Testis (tissue), 3 donors: ENCODE data around the gene VAV2. TPM values are rescaled to one million over a fixed set of nuclear protein-coding genes. Genes with fewer than 3 reads are reported as not detected.
"Not testable (repeated sequence)": the region's sequence is repeated elsewhere in the genome, so short reads cannot be mapped to it uniquely, and the experiment has no call there.

Experiments used
- DNase-seq: peaks from one replicate; pipeline ENCODE4 v3.0.0-alpha.2; 2019
- H3K27ac ChIP-seq, 2 donors: fragments of 200-600 bp; sonication (generic); one replicate each; pipeline ENCODE4 v1.5.1; 2019
- H3K27me3 ChIP-seq: fragments of 200-600 bp; sonication (generic); one replicate; pipeline ENCODE4 v1.5.1; 2019
- H3K36me3 ChIP-seq: fragments of 200-600 bp; sonication (generic); one replicate; pipeline ENCODE4 v1.5.1; 2017; ENCODE audit warnings: low read depth; ENCODE audit errors: missing control alignments
- H3K4me1 ChIP-seq: fragments of 200-600 bp; sonication (generic); one replicate; pipeline ENCODE4 v1.5.1; 2019
- H3K4me3 ChIP-seq, 2 donors: fragments of 200-600 bp; sonication (generic); one replicate each; pipeline ENCODE4 v1.5.1; 2017 to 2019
- H3K9me3 ChIP-seq: fragments of 200-600 bp; sonication (generic); one replicate; pipeline ENCODE4 v1.5.1; 2017
- CTCF ChIP-seq, 3 experiments: fragments of 450-650 bp in 2 of 3; fragments of 200-600 bp in 1 of 3; sonication (generic) in 1 of 3; IDR thresholded peaks; one replicate each; pipeline ENCODE4 v1.5.1; 2016 to 2019; ENCODE audit warnings: antibody characterized with exemption in 3 of 3, mild to moderate bottlenecking in 2 of 3, moderate library complexity in 1 of 3
- POLR2A ChIP-seq: fragments of 450-650 bp; IDR thresholded peaks from one replicate; pipeline ENCODE4 v1.6.1; 2017; ENCODE audit warnings: antibody characterized with exemption, mild to moderate bottlenecking, moderate library complexity
- WGBS, 2 donors: methylation state at CpG; one replicate each; pipeline ENCODE4 v1.1.5; 2018; 5-methylcytosine and 5-hydroxymethylcytosine counted together
- intact Hi-C: fragments of 100-400 bp; cut with DNase I; formaldehyde crosslinking; loops from one replicate; pipeline ENCODE4 v1.15.1; 2023; ENCODE audit warnings: low total_unique reads
- polyA plus RNA-seq: library from polyadenylated mRNA; stranded (reverse); fragments of 350-450 nt; fragmentation: Illumina TruSeq; extraction: RNeasy Lipid Tissue Mini Kit (QIAGEN cat#74804); gene quantifications from one replicate; pipeline ENCODE4 v1.2.3, GENCODE V29; 2014; ENCODE audit warnings: low read depth, low replicate concordance; ENCODE audit not compliant: insufficient read depth
- total RNA-seq, 2 donors: library from RNA; depleted of rRNA; stranded (reverse); fragments of >200 nt; gene quantifications; one replicate each; pipeline ENCODE4 v1.2.3, GENCODE V29; 2016

Gene VAV2
- total and polyA plus RNA-seq, 3 donors from 2014 or later: 11.0 to 14.1 (median 12.2) TPM

GRCh38 chr9:133747309-133747708, 244.8 kb downstream of the VAV2 start:
- intact Hi-C loops: no loop called here
- Histone ChIP-seq H3K4me3 (no peak overlapping the region), H3K36me3 (no peaks in the 10 kb centered on the region), H3K27me3 (no peaks in the 10 kb centered on the region), H3K4me1 (no peaks in the 10 kb centered on the region), H3K27ac (no peak overlapping the region), H3K9me3 (no peaks in the 10 kb centered on the region)
- no peak for DNase-seq
- TF ChIP-seq CTCF (IDR thresholded peaks at IDR 0.05): no peak
- TF ChIP-seq POLR2A: no peak

- 84 to 92% methylated on average over 8 to 15 of the region's 31 CpGs for WGBS, 2 donors
- H3K4me3 ChIP-seq, intact Hi-C loops, H3K27ac ChIP-seq, H3K4me1 ChIP-seq, H3K36me3 ChIP-seq, H3K9me3 ChIP-seq, H3K27me3 ChIP-seq: not testable (repeated sequence)
- DNase-seq: peak; percentile 11
Measured at GRCh38 chr9:133744528-133744927, 247.6 kb downstream of the VAV2 start.

- intact Hi-C loops: no loop called here
- no peak overlapping the region for H3K27ac ChIP-seq
Measured at GRCh38 chr9:133742849-133743444, 249.2 kb downstream of the VAV2 start.

GRCh38 chr9:133742251-133742650, 249.9 kb downstream of the VAV2 start:
- no peaks in the 10 kb centered on the region for H3K36me3 ChIP-seq
- no peaks in the 10 kb centered on the region for H3K9me3 ChIP-seq
- intact Hi-C loops: no loop called here
- H3K27ac ChIP-seq: no peak overlapping the region
- H3K27me3 ChIP-seq: no peaks in the 10 kb centered on the region
- no peak for TF ChIP-seq CTCF (IDR thresholded peaks at IDR 0.05)
- TF ChIP-seq POLR2A: no peak
- no peak for DNase-seq
- no peak overlapping the region for H3K4me3 ChIP-seq
- 88 to 90% methylated on average over 7 of the region's 7 CpGs for whole genome bisulfite sequencing, 2 donors
- peaks cover 13% of the 10 kb centered on the region for H3K4me1 ChIP-seq

More at GRCh38 chr9:133742849-133743444, 249.2 kb downstream of the VAV2 start:
- WGBS, 2 donors: 26 to 30% methylated on average over 7 to 8 of the region's 8 CpGs
- Histone ChIP-seq H3K36me3 (no peaks in the 10 kb centered on the region), H3K27me3 (no peaks in the 10 kb centered on the region), H3K4me1 (peaks cover 9% of the 10 kb centered on the region), H3K4me3 (no peak overlapping the region), H3K9me3 (no peaks in the 10 kb centered on the region)
- TF ChIP-seq CTCF (IDR thresholded peaks at IDR 0.05): peak; percentile 88 to 99 (median 97)
- TF ChIP-seq POLR2A: no peak
- DNase-seq: peak; percentile 84

GRCh38 chr9:133741716-133742115, 250.4 kb downstream of the VAV2 start:
- WGBS, 2 donors: 94 to 95% methylated on average over 13 to 14 of the region's 14 CpGs
- H3K4me3 ChIP-seq: no peak overlapping the region
- no peaks in the 10 kb centered on the region for H3K27me3 ChIP-seq

More at GRCh38 chr9:133741716-133742115, 250.4 kb downstream of the VAV2 start:
- intact Hi-C loops: no loop called here
- peaks cover 13% of the 10 kb centered on the region for H3K4me1 ChIP-seq
- H3K27ac ChIP-seq: no peak overlapping the region
- H3K9me3 ChIP-seq: no peaks in the 10 kb centered on the region
- H3K36me3 ChIP-seq: no peaks in the 10 kb centered on the region
- peak; percentile 11 for DNase-seq
- TF ChIP-seq POLR2A (no peak), CTCF (IDR thresholded peaks at IDR 0.05) (no peak)
